Vagina (tissue), 2 donors: ENCODE data around the gene ZBTB42.

Experiments
- CTCF ChIP-seq, 3 experiments: fragments of 450-650 bp in 2 of 3; fragments of 200-600 bp in 1 of 3; sonication (generic) in 1 of 3; IDR thresholded peaks; one replicate each; pipeline ENCODE4 v1.5.1; 2017 to 2019; ENCODE audit warnings: antibody characterized with exemption in 3 of 3, mild to moderate bottlenecking in 2 of 3, moderate library complexity in 2 of 3
- POLR2AphosphoS5 ChIP-seq, 2 donors: sonication (generic); formaldehyde crosslinking; IDR thresholded peaks; one replicate each; pipeline ENCODE4 v1.9.0; 2017; ENCODE audit warnings: antibody characterized with exemption in 2 of 2, mild to moderate bottlenecking in 2 of 2, low read depth in 1 of 2; ENCODE audit not compliant: insufficient read depth in 1 of 2

GRCh38 chr14:104818714-104819161, 17.8 kb downstream of the ZBTB42 start:
- TF ChIP-seq CTCF (IDR thresholded peaks at IDR 0.05) = no peak
- no peak for TF ChIP-seq POLR2AphosphoS5 (IDR thresholded peaks at IDR 0.05; ENCODE audit: insufficient read depth in 1 of 2, low read depth in 1 of 2)
